GM12873 (cell line): Measurements from ENCODE around the gene SYT17.

ENCODE experiments used
- TF ChIP-seq, protein P1 (sequence below): IDR thresholded peaks from 2 replicates; pipeline ENCODE4 v1.5.1; 2012; ENCODE audit warnings: low read depth, mild to moderate bottlenecking, moderate library complexity, low read length, control low read depth; ENCODE audit not compliant: insufficient read depth; ENCODE audit errors: missing control alignments

The SYT17 gene

DNA sequence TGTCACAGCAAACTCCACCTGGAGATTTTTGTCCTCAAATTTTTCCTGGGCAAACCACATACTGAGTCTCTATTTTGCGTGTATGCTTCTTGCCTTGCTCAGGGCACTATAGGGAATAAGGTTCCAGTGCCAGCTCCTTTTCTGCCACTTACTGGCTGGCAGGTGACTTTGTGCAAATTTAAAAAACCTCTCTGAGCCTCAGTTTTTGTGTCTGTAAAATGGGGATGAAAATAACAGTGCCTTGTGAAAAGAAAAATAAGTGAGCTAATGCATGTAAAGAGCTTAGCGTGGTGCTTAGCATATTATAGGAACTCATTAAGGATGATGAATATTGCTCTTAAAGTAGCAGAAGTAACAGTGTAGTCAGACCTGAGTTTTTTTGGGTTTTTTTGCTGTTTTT lies 137.4 kb downstream of the SYT17 start:
- TF ChIP-seq, protein P1, sequence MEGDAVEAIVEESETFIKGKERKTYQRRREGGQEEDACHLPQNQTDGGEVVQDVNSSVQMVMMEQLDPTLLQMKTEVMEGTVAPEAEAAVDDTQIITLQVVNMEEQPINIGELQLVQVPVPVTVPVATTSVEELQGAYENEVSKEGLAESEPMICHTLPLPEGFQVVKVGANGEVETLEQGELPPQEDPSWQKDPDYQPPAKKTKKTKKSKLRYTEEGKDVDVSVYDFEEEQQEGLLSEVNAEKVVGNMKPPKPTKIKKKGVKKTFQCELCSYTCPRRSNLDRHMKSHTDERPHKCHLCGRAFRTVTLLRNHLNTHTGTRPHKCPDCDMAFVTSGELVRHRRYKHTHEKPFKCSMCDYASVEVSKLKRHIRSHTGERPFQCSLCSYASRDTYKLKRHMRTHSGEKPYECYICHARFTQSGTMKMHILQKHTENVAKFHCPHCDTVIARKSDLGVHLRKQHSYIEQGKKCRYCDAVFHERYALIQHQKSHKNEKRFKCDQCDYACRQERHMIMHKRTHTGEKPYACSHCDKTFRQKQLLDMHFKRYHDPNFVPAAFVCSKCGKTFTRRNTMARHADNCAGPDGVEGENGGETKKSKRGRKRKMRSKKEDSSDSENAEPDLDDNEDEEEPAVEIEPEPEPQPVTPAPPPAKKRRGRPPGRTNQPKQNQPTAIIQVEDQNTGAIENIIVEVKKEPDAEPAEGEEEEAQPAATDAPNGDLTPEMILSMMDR = no peak

DNA sequence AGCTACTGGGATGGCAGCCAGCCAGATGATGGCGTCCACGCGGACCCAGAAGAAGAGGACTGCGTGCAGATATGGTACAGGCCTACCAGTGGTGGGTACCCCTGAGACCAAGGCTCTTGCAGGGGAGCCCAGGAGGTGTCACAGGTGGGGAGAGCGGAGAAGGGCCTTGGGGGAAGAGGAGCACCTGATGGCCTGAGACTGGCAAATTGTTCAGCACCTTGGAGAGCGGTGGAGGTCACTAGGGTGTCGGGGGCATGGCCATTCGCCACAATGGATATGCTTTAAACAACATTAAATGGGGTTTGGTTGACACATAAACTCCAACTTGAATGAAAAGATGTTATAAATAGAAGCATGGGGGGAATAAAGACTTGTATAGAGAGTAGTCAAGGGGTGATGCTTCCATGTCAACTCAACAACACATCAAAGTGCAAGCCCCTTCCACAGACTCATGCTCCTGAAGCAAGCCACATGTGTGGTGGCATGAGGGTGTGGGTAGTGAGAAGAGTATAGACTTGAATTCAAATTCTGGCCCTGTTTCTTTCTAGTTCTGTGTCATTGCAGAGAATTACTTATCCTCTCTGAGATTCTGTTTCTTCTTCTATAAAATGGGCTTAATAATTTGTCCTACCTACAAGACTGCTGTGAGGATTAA lies 139.7 kb downstream of the SYT17 start:
- TF ChIP-seq, protein P1 = no peak

DNA sequence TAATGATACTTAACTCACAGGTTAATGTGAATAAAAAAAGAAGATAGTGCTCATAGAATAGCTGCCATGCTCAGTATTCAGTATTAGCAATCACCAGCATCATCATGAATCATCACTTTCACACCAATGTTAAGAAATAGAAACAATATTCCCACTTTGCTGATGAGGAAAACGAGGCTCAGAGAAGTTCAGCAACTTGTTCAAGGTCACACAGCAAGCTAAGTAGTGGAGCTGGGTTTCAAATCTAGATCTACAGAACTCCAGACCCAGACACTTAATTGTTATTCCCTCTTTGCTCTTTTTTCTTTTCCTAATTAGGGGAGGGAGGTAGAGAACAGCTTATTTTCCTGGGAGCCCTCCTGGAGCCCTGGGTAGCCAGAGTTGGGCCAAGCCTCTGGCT lies 140.4 kb downstream of the SYT17 start:
- TF ChIP-seq, protein P1 = no peak

DNA sequence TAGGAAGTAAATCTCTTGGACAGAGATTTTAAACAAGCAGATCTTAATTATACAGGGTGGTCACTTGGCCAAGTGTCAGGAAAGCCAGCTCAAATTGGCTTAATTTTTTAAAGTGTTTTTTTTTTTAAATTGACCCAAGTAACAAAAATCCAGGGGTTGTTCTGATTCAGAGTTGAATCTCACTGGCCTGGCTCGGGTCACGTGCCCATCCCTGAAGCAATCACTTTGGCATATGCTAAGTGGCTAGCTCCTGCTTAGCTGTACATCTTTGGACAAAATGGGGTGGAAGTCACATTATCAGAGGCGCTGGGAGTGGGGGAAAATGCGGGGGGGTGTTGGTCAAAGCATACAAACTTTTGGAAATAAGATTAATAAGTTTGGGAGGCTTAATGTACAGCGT lies 141.1 kb downstream of the SYT17 start:
- TF ChIP-seq, protein P1 = no peak

DNA sequence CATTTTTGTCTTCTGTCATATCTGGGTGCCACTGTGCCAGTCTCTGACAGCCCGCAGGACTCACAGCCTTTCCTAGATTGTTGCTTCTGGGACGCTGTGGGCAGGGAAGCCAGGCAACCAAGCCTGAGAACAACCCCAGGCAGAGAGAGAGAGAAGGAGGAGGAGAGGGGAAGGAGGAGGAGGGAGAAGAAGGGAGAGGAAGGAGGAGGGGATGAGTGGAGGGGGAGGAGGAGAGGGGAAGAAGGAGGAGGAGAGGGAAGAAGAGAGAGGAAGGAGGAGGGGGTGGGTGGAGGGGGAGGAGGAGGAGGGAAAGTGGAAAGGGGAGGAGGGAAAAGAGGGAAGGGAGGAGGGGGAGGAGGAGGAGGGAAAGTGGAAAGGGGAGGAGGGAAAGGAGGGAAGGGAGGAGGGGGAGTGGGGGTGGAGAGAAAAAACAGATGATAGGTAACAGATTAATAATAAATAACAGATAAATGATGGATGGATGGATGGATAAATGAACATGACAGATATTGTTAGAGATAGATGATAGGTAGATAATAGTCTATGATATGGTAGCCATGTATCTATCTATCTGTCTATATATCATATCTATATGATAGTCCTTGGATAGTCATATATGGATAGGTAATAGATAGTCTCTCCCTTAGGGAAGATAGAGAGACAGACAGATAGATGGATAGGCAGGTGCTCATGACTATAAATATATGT lies 146.8 kb downstream of the SYT17 start:
- TF ChIP-seq, protein P1 = no peak

DNA sequence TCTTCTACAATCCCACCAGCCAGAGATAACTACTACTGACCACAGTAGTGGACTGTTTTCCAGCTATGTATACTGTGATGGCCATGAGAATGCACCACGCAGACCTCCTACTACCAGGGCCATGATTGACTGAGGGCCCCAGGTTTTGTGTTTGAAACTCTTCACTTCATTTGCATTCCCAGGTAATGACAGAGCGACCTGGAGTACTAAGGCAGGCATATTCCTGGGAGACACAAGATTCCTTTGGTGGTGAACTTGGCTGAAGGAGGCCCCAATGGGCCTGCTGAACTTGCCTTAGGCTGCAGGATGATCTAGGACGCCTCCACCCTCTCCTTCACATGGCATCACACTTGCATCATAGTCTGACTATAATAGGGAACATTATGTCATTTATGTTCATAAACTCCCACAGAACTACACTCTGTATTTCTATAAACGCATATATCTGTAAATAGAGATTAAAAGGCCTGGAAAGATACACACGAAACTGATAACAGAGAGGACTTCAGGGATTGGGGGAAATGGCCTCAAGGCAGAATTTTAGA lies 147.9 kb downstream of the SYT17 start:
- TF ChIP-seq, protein P1 = no peak

DNA sequence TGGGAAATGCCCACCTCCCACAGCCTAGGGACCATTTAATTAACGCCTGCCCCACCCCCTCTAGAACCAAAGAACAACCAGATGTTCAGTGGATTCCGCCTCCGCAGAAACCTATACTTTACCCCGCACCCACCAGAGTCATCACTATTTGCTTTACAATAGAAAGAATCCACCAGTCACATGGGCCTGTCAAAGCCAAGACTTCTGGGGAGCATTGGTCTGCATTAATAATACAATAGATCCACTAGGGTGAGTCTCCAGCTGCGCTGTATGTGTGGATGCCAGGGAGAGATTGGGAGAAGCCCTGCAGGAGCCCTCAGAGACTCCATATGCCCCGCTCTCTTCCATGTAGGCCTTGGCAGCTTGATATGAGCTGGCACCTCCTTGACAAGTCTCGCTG lies 148.8 kb downstream of the SYT17 start:
- TF ChIP-seq, protein P1 = no peak
